GM19025 (cell line): ENCODE data around the gene NDUFB11.

Experiments used
- ATAC-seq: cut with Tn5 transposase; IDR thresholded peaks from one replicate; pipeline ENCODE4 v1.9.1; 2021; ENCODE audit warnings: mild to moderate bottlenecking, low read depth, moderate library complexity; ENCODE audit not compliant: unreplicated experiment

Gene NDUFB11

DNA sequence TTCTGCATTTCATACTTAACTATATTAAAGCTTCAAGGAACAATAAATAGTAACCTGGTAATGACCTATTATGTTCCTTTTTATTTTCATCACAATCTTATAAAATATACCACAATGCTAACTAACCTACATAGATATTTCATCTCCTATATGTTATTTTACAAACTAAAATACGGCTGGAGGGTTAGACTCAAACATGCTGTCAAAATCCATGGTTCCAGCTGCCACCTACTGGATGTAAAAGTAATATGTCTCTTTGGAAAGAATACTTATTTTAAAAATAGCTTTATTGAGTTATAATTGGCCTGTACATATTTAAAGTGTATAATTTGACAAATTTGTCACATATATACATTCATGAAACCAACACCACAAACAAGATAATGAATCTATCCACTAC lies 51.3 kb downstream of the NDUFB11 start:
- ATAC-seq, result no peak
